Mucosa of gallbladder (tissue), 1 donor: ENCODE measurements around the gene PRDM5. TPM values are rescaled to one million over a fixed set of nuclear protein-coding genes. Genes with fewer than 3 reads are reported as not detected.
"Not testable (repeated sequence)": the region's sequence is repeated elsewhere in the genome, so short reads cannot be mapped to it uniquely, and the experiment has no call there.

Experiments
- DNase-seq: peaks from one replicate; pipeline ENCODE4 v3.0.0-alpha.2; 2020; ENCODE audit warnings: low spot score
- total RNA-seq: library from RNA; stranded (reverse); gene quantifications from one replicate; pipeline ENCODE4 v1.2.1, GENCODE V29; 2021
- donor health status: DM: no; HTN: no; CAD: no.

PRDM5 gene
- total RNA-seq, 1 donor from 2014 or later = 7.2 TPM

DNA sequence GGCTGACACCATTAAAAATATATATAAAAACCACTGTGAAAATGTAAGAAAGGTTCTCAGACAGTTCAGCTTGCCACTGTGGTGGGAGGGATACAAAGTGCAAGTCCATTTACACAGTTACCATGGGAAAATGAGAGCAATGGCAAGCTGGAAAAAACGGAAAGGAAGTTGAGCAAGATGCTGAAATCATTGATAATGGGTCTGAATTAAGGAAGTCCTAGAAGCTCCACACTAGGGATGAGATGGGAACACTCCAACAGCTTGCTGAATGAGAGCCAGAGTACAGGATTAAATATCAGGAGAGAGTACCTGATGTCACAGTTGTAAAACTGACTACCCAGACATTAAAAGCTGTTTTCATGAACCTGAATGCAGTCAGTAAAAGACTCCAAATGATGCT, 218.6 kb downstream of the PRDM5 start:
- no peak for DNase-seq

DNA sequence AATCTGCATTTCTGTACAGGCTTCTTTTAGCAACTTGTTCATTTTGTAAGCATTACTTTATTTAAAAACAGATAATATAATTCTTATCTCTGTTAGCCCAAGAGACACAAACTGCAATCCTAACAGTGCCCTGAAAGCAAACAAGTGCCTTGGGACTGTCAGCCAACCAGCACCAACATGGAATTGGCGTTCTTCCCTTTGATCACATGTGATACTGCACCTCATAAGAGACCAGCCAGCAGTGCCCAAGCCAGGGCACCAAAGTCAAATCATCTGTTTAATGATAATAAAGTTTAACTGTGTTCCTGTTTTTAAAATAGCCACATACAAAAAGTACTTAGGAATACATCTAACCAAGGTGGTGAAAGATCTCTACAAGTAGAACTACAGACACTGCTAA, 223.2 kb downstream of the PRDM5 start:
- DNase-seq = no peak

DNA sequence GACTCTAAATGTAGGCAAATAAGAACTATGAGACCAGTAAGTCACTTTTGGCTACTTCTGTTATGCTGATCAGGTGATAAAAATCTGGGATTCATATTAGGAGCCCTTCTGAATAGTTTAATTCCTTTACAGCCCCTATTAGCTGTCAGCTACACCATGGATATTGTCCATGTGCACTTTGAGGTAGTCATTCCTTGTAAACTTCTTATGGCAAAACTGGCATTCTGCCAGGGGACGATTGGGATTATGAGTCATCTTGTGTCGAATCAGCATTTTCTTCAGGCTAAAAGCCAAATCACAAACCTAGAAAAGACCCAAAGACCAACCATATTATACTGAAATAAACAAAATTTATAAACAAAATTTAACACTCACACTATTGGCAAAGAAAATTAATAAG, 227.6 kb downstream of the PRDM5 start:
- peak; percentile 40 for DNase-seq

DNA sequence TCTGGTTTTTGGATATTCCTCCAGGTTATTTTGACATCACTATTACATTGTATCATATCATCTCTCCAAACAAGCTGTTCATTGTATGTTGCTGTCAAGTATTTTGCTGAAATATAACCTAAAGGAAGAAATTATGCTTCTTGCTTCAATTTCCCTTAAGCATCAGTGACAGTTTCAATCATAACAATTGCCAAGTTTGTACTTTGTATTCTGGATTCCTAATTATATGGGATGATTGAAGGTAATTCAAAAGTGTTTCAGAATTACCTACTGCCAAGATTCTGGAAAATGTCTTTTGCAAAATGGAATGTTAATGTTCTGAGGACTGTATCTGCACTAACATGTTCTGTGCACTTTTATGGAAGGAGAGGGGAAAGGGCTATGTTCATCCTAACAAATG, 228.7 kb downstream of the PRDM5 start:
- DNase-seq = no peak

DNA sequence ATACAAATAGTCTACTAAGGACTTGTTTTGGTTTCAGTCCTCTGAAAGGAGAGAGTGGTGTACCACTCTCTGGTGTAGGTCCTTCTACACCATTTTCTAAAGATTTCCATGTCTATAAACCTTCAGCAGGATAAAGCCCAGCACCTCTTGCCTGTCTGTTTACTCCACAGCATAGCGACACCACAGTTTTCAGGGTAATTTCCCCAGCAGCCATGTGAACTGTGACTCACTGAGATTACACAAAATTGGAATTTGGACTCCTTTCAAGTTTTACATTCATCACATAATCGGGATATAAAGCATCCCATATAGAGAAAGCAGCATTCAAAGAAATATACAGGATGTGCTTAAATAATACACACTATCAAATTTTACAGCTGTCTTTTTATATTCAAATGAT, 229.6 kb downstream of the PRDM5 start:
- DNase-seq = peak; percentile 34

DNA sequence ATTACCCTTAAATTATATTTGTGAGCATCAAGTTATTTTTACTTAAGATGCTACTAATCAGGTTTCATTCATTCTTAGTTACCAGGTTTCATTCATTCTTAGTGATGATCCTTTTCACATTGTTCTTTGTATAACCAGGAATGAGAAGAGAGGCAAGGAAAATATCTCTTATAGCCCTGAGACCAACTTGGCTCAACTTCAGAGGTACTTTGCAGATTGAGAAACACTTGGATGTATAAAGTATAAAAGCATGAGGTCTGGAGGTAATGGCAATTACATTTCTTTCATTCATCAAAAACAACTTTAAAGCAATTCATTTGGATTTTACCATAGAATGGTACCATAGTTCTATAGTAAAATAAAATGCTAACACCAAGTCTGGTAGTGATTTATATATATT, 231.0 kb downstream of the PRDM5 start:
- DNase-seq = no peak

DNA sequence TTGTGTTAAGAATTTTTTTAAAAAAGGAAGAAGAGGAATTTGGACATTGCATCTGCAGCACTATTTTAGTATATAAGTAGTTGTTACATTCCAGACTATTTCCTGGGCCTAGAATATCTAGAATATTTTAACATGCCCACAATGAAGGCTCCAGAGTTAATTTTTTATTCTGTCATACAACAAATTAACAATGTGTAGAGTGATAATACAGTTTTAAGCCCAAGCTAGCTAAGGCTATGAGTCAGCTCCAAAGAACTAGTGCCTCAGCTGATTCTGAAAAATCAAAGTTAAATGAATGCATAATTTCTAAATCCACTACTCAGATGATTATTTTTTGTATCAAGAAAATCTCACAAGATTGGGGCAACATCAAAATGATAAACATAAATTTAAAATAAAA, 231.4 kb downstream of the PRDM5 start:
- DNase-seq = no peak

DNA sequence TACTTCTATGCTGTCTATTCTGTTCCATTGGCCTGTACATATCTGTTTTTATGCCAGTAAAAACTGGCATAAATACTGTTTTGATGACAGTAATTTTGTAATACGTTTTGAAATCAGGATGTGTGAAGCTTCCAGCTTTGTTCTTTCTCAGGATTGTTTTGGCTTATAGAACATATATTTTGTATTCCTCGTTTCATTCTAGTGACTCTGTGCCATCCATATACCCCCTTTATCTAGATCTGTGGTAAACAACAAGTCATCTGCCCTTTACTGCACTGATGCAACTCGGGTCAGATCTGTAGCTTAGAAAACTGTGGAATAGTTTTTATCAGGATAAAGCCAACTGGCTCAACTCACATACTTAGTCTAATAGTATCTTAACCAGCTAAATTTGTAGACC, 233.7 kb downstream of the PRDM5 start:
- no peak for DNase-seq

DNA sequence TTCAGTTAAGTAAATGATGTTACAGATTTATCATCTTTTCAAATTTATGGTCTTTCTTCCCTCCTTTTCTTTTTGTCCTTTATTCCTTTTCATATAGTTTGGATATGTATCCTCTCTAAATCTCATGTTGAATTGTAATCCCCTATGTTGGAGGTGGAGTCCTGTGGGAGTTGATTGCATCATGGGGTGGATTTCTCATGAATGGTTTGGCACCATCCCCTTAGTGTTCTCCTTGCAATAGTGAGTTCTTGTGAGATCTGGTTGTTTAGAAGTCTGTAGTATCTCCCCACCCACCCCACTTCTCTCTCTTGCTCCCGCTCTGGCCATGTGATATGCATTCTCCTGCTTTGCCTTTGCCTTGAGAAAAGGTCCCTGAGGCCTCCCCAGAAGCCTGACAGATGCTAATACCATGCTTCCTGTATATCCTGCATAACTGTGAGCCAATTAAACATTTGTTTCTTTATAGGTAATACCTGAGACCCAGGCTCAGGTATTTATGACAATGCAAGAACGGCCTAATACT, 236.7 kb downstream of the PRDM5 start:
- no peak for DNase-seq

DNA sequence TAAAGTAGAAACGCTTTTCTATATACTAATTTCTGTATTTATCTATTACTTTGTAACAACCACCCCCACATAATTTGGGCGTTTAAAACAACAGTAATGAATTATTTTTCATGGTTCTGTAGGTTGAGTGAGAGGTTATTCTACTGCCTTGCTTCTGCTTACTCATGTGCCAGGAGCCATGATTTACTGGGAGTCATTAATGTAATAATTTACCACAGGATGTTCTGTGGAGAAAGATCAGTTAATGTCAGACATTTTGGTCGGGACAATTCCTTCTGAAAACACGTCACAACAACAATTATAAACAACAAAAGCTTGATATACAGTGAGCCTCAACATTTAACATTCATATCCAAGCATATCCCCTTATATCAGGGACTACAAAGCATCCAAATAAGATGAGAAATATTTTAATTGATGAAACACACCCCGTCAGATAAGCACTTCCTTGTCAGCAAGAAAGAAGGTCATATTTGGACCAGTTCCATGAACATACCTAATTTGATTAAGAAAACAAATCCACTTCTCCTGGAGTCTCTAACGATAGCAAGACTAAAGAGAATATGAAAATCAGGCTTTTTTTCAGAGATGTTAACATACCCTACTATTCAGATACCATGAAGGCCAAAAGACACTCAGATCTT, 238.5 kb downstream of the PRDM5 start:
- DNase-seq = no peak

DNA sequence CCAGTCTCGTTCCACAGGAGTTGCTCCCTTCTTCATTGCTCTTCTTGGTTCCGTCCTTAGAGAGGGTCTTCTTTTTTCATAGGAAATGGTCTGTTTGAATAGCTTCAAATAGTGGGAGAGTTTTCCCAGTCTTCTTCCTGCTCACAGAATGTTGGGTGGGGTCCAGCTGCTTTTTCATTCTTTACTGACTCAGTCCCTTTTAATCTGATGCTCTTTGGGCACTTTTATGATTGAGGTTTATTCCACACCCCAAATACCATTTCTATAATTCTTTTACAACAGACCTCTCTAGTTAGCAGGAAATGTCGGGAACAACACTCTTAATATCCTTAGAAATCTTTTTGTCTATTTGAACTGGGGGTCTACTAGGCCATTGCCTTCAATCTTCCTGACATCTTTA, 239.5 kb downstream of the PRDM5 start:
- no peak for DNase-seq

DNA sequence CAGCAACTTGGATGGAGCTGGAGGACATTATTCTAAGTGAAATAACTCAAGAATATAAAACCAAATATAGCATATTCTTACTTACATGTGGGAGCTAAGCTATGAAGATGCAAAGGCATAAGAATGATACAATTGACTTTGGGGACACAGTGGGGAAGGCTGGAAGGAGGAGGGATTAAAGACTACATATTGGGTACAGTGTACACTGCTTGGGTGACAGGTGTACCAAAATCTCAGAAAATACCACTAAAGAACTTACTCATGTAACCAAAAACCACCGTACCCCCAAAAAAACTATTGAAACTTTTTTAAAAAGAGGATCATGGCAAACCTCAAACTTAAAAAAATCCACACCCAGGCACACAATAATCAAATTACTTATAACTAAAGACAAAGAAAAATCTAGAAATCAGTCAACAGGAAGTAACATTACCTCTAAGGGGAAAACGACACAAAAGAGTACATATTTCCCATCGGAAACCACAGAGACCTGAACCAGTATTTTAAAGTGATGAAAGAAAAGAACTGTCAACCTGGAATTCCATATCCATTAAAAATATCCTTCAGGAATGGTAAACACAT, 241.8 kb downstream of the PRDM5 start:
- no peak for DNase-seq

DNA sequence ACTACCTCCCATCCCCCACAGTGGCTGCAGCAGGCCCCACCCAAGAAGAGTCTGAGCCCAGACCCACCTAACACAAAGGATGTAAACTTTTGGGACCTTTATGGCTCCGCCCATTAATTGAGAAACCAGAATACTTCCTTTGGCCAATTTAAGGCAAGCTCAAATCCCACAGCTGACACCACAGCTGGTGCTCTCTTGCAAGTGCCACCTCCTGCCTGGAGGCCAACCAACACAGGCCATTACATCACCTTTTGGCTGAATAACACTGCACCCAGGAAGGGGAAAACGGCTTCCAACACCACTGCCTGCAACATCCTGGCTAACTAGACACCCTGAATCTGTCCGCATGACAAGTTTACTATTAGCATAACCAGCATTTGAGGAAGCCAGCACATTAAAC, 248.8 kb downstream of the PRDM5 start:
- no peak for DNase-seq

DNA sequence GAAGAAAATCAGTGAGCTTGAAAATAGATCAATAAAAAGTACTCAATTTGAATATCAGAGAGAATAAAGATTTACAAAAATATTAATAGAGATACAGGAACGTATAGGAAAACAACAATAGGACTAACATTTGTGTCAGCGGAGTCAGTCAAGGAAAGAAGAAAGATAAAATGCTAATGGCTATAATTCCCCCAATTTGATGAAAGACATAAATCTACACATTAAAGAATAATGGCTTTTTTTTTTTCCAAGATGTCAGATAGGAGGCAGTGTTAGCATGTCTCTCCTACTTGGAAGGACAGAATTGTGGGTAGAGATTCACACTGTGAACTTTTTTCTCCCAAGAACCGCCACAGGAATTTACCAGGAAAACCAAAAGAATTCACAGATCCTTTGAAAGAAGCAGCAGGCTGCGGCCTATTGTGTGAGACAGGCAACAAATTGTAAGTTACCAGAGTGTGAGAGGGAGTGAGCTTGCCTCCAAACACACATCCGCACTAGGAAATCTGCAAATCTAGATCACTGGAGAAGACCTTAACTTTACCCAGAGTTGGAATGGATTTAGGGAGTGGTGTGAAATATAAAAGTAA, 249.9 kb downstream of the PRDM5 start:
- no peak for DNase-seq

DNA sequence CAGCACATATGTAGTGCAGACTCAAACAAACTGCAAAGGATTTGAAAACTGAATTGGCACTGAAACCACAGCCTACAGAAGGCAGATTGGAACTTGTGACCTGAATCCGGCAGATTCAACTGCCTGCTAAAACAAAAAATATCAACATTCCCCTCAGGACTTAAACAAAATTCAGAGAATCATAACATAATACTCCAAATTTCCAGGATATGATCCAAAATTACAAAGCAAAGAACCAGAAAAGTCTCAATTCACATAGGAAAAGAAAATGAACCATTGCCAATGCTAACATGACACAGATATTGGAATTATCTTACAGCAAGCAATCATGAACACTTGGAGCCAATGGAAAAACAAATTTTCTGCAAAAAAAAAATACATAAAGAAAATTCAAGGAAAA, 250.4 kb downstream of the PRDM5 start:
- DNase-seq = no peak

DNA sequence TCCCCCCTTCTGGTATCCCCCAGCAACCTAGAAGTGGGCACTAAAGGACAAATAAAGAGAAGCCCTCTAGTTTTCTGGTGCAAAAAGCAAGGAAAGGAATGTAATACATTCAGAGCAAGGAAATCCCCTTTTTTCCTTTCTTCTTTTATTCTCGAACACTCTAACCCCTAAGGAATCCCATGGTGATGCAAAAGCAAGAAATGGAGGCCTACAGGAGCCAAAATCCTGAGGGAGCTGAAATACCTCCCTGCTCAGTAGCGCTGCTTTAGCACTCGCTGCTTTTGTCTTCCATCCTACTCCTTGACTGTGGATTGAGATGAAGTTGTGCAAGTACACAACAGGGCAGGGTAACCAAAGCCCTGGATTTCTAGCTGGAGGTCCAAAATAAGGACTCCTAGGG, 251.0 kb downstream of the PRDM5 start:
- no peak for DNase-seq

DNA sequence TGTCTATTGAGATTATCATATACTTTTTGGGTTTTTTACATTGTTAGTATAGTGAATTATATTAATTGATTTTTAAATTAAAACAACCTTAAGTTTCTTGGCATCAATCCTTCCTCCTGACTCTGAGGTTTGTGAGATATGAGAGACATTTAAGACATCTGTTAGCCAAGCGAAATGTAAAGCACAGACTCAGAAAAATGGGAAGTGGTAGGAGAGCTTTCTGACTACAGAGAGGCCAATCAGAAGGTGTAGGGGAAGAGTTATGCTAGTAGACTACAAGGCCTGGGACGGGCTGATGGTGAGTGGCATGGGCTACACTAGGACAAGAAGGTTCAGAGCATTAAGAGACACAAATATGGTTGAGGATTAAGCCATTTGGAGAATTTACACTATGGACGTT, 255.4 kb downstream of the PRDM5 start:
- no peak for DNase-seq

DNA sequence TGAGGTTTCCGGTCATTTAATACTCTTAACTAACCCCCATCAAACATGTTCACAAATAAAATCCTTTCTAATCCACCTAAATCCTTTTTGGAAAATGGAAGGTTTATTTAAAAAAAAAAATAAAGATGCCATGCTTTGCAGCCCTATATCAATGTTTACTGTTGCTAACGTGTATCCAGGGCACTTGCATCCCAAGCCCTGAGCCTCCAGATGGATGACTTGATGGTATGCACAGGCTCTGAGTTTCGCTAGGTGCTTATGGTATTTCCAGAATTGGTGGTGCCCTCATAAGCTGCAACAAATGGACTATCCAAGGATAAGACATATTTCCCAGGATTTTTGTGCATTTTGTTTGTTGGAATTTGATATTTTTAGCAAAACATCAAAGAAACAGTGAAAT, 257.7 kb downstream of the PRDM5 start:
- no peak for DNase-seq

DNA sequence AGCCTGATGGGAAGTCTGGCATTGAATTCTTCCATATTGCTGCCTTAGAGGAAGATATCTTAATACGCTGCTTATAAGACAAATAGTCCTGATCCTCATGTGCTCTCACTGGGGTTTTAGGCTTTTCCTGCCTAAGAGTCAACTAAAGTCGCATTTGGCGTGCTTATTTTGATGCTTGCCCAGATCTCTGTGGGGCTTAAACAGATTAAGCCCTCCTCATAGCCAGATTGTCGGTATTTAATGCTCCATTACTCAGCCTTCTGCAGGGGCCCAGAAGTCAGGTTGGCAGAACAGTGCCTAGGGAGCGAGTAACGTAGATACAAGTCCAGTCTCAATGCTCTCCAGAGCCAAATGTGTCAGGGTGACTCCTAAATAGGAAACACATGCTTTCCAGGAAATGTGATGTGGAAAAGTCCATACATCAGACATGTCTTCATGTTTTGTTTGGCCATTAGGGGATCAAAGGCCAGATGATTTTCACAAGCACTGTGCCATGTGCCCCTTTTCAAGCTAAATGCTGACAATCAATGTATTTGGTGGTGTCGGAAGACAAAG, 262.8 kb downstream of the PRDM5 start:
- DNase-seq = no peak

DNA sequence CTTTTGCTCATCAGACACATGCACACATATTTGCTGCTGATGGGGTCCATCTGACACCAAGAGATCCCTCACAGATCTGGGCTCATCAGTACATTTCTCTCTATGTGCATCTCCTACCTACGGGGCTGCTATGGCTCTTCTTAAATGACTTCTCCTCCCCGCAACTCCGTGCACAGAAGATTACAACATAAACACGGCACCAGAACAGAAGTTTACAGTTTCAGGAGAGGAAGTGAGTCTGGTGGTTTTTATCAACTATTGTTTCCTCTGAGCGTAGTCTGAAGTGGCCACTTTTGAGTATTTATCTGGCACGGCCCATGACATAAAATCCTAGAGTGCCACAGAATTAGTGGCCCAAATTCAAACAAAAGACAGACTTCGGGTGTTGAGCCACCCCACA, 263.8 kb downstream of the PRDM5 start:
- no peak for DNase-seq

DNA sequence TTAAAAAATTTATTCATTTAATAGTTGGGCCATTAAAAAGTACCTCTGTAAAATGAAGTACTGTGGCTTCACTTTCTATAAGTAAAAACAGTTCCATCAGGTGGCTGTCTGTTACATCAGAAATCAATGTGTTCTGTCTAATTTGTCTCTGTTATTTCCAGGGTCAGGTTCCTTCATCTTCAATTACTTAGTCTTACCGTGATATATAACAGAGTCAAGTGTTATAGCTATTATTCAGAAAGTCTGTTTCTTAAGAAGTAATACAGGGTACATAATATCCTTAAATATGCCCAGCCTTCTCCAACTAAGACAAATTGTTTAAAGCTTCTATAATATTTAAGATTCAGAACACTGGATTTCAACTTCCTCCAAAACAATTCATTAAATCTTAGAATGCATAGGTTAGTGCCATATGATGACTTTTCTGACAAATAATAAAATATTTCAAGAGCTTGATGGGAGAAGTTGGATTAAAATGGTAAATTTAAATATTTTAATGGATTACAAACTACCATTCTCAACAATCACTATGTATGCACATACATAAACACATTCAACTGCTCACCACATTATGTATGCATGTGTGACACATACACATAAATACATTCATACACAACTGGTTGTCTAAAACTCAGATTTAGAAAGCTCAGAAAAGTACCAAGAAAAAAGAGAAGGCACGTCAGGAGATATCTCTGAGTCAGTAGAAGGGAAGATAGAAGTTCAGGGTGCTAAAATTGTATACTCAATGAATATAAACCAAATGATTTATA, 268.5 kb downstream of the PRDM5 start:
- no peak for DNase-seq

DNA sequence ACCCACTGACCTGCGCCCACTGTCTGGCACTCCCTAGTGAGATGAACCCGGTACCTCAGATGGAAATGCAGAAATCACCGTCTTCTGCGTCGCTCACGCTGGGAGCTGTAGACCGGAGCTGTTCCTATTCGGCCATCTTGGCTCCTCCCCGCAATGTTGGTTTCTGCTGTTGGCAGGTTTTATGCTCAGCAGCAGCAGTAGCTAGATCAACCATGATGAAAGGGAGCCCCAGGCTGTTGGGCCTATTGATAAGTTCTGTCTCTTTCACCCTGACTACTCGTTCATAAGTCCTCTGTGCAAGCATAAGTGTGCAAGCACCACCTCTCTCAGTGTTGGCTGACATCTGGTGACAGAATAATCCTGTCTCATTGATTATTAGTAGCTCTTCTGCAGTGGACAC, 274.2 kb downstream of the PRDM5 start:
- not testable (repeated sequence) for DNase-seq
